Kidney (tissue), 22 donors: Measurements from ENCODE around the gene GRPR. TPM values are rescaled to one million over a fixed set of nuclear protein-coding genes. Genes with fewer than 3 reads are reported as not detected.

Experiments used
- DNase-seq, 5 donors: peaks; one replicate each; pipeline ENCODE4 v3.0.0-alpha.2; 2013 to 2020
- FAIRE-seq: peaks from 2 replicates; lab custom pipeline; 2012; peaks lifted over from hg19 to GRCh38; lab: Jason Lieb, UNC
- H3K27ac ChIP-seq, 2 donors: one replicate each; pipeline ENCODE4 v1.7.0; 2013; ENCODE audit warnings: low read depth in 2 of 2, low read length in 2 of 2, inconsistent platforms in 1 of 2
- H3K27me3 ChIP-seq: one replicate; pipeline ENCODE4 v1.7.1; 2013; ENCODE audit warnings: low read length, inconsistent platforms; ENCODE audit not compliant: control insufficient read depth, insufficient read depth
- H3K36me3 ChIP-seq, 3 donors: one replicate each; pipeline versions ENCODE4 v1.7.0 to v1.7.1; 2013; ENCODE audit warnings: low read length in 3 of 3, control low read depth in 1 of 3, inconsistent platforms in 1 of 3; ENCODE audit not compliant: insufficient read depth in 3 of 3, control insufficient read depth in 2 of 3
- H3K4me1 ChIP-seq, 3 donors: one replicate each; pipeline versions ENCODE4 v1.7.0 to v1.7.1; 2013; ENCODE audit warnings: low read length in 3 of 3, inconsistent platforms in 1 of 3, low read depth in 1 of 3; ENCODE audit not compliant: control insufficient read depth in 2 of 3, insufficient read depth in 2 of 3
- H3K4me3 ChIP-seq, 3 donors: one replicate each; pipeline versions ENCODE4 v1.7.0 to v1.8.1; 2013; ENCODE audit warnings: low read length in 3 of 3, control low read depth in 1 of 3, inconsistent platforms in 1 of 3
- H3K9ac ChIP-seq, 3 donors: one replicate each; pipeline versions ENCODE4 v1.7.0 to v1.7.1; 2013; ENCODE audit warnings: low read length in 3 of 3, control low read depth in 1 of 3, inconsistent platforms in 1 of 3
- H3K9me3 ChIP-seq, 3 donors: one replicate each; pipeline versions ENCODE4 v1.7.0 to v1.7.1; 2013; ENCODE audit warnings: low read length in 3 of 3, control low read depth in 1 of 3, inconsistent platforms in 1 of 3; ENCODE audit not compliant: control insufficient read depth in 2 of 3, insufficient read depth in 1 of 3
- CTCF ChIP-seq: IDR thresholded peaks from 3 replicates; pipeline ENCODE4 v1.5.1; 2012; ENCODE audit warnings: mild to moderate bottlenecking, moderate library complexity, borderline replicate concordance; ENCODE audit not compliant: insufficient read depth; ENCODE audit errors: extremely low read depth
- intact Hi-C: fragments of 100-400 bp; cut with DNase I; formaldehyde crosslinking; loops from one replicate; pipeline ENCODE4 v1.11.1; 2022
- long read RNA-seq, 10 donors: library from polyadenylated mRNA in 1 of 10; unstranded in 1 of 10; transcript quantifications; one replicate each; pipeline ENCODE4 v2.0.0 and lab custom pipeline, GENCODE V29; 2021 to 2026
- polyA plus RNA-seq: library from polyadenylated mRNA; stranded (reverse); fragments of 350-450 nt; fragmentation: Illumina TruSeq; extraction: RNeasy Lipid Tissue Mini Kit (QIAGEN cat#74804); gene quantifications from one replicate; pipeline ENCODE4 v1.2.3, GENCODE V29; 2014; ENCODE audit warnings: low read depth, low replicate concordance; ENCODE audit not compliant: insufficient read depth
- total RNA-seq: library from RNA; stranded (reverse); fragmentation: NEBNext Ultra II Directional; extraction: Animal tissue kit (Norgen Biotek cat#: 25700); gene quantifications from one replicate; pipeline ENCODE4 v1.2.1, GENCODE V29; 2021
- donor health status: control.
- donor health status: control.
- donor health status: control.
- donor health status: control.
- donor health status: control.
- donor health status: DM: yes; HTN: yes; CAD: no.
- donor health status: Normal renal cell carcinoma (clear cell type).

The GRPR gene
- total RNA-seq (0.25 TPM), polyA plus RNA-seq (not detected)
- long read RNA-seq, donor 1, result 0 reads
- long read RNA-seq, donor 2, result 0 reads
- long read RNA-seq, donor 3, result 0 reads
- long read RNA-seq, donor 4, result 0 reads
- long read RNA-seq, donor 5, result 0 reads
- long read RNA-seq, donor 6, result 0 reads
- long read RNA-seq, donor 7, result 0 reads
- long read RNA-seq, donor 8, result 0 reads
- long read RNA-seq, donor 9, result 0 reads
- long read RNA-seq, donor 10, result 0 reads

DNA sequence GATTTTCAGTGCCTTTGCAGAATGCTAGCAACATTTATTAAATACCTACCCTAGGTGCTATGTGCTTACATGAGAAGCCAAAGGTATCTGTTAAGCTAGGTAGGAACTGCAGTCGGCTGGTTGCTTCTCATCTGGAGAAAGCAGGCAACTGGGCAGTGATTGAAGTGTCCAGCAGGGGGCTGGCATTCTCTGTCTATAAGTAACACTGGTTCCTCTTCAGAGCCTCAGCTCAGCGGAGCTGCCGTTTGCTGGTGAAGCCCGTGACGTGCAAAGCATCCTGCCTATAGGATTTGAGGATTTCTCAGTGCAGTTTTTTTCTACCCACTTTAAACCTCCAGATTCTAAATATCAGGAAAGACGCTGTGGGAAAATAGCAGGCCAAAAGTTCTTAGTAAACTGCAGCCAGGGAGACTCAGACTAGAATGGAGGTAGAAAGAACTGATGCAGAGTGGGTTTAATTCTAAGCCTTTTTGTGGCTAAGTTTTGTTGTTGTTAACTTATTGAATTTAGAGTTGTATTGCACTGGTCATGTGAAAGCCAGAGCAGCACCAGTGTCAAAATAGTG, at the start of gene GRPR:
Gene GRPR (plus strand): TSS at position 344 of the 565 bp plus-strand sequence. CDS start 389 bp downstream, outside the sequence.
- peak; percentile 48 for TF ChIP-seq CTCF
- Histone ChIP-seq H3K27ac (no peak within 1 kb of the TSS), H3K27me3 (peaks cover 7% of the 10 kb centered on the region), H3K4me1 (no peaks in the 10 kb centered on the region), H3K4me3 (no peak within 1 kb of the TSS), H3K9me3 (no peaks in the 10 kb centered on the region), H3K36me3 (no peaks in the 10 kb centered on the region), H3K9ac (no peak within 1 kb of the TSS)
- FAIRE-seq, result peak; percentile 66
- intact Hi-C loops, result no loop called here
- DNase-seq, result peak; percentile 73 to 90 (median 84)

DNA sequence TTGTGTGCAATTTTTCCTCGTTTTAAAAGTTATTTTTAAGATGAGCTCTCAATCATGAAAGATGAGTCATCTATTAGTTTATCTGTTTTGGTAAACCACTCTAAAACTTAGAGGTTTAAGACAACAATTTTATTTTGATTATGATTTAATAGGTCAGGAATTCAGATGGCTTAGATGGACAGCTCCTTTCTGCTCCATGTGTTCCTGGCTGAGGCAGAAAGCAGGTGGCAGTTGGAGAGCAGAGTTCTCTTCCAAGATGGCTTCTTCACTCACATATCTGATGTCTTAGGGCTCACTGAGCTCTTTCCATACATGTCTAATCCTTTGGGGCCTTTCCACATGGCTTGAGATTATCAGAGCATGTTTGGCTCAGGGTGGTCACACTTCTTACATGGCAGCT, 48.3 kb upstream of the GRPR start:
- Histone ChIP-seq H3K27me3 (no peaks in the 10 kb centered on the region), H3K9ac (no peak overlapping the region), H3K9me3 (no peaks in the 10 kb centered on the region), H3K4me3 (no peak overlapping the region), H3K27ac (no peak overlapping the region), H3K4me1 (no peaks in the 10 kb centered on the region), H3K36me3 (no peaks in the 10 kb centered on the region)
- no peak for TF ChIP-seq CTCF
- DNase-seq (no peak), FAIRE-seq (no peak)
- intact Hi-C loops, result no loop called here

DNA sequence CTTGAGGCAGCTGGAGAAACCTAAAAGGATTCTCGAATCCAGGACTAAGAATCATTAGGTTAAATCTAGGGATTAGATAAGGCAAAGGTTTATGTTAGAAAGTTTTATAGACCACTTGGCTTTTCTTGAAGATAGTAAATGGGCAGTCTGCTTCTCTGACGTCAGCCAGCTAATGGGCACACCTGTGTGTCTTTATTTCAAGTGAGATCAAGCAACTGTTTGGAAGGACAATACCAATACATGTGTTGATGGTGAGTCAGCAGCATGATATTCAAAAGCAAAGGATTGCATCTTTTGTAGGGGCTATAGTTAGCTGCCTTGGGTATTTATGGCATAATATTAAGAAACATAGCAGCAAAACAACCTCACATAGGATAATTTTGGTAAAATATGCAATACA, 46.5 kb upstream of the GRPR start:
- no peaks in the 10 kb centered on the region for H3K9me3 ChIP-seq
- H3K9ac ChIP-seq, result no peak overlapping the region
- no peaks in the 10 kb centered on the region for H3K36me3 ChIP-seq
- no peak overlapping the region for H3K27ac ChIP-seq
- intact Hi-C loops, result no loop called here
- TF ChIP-seq CTCF, result no peak
- no peak overlapping the region for H3K4me3 ChIP-seq
- FAIRE-seq (no peak), DNase-seq (no peak)
- H3K27me3 ChIP-seq, result no peaks in the 10 kb centered on the region
- no peaks in the 10 kb centered on the region for H3K4me1 ChIP-seq
